Sigmoid colon (tissue), 7 donors: Measurements from ENCODE around the gene TLR6. TPM values are rescaled to one million over a fixed set of nuclear protein-coding genes. Genes with fewer than 3 reads are reported as not detected.

Experiments
- DNase-seq: peaks from one replicate; pipeline ENCODE4 v3.0.0-alpha.2; 2019
- H3K27ac ChIP-seq, 4 donors: fragments of 200-600 bp; sonication (generic); one replicate each; pipeline ENCODE4 v1.5.1; 2016 to 2019; ENCODE audit warnings: mild to moderate bottlenecking in 1 of 4
- H3K27me3 ChIP-seq, 3 donors: fragments of 200-600 bp; sonication (generic); one replicate each; pipeline ENCODE4 v1.5.1; 2019; ENCODE audit warnings: mild to moderate bottlenecking in 1 of 3
- H3K36me3 ChIP-seq, 4 donors: fragments of 200-600 bp; sonication (generic); one replicate each; pipeline ENCODE4 v1.5.1; 2016 to 2019
- H3K4me1 ChIP-seq, 4 donors: fragments of 200-600 bp; sonication (generic); one replicate each; pipeline ENCODE4 v1.5.1; 2017 to 2019
- H3K4me3 ChIP-seq, 4 donors: fragments of 200-600 bp; sonication (generic); one replicate each; pipeline ENCODE4 v1.5.1; 2017 to 2019; ENCODE audit warnings: mild to moderate bottlenecking in 2 of 4, moderate library complexity in 1 of 4
- H3K9me3 ChIP-seq, 4 donors: fragments of 200-600 bp in 3 of 4; sonication (generic) in 3 of 4; one replicate each; pipeline versions ENCODE4 v1.5.1 to v1.6.1; 2013 to 2019
- CTCF ChIP-seq, 4 experiments: fragments of 450-650 bp in 3 of 4; fragments of 200-600 bp in 1 of 4; IDR thresholded peaks; one replicate each; pipeline ENCODE4 v1.5.1; 2016 to 2019; ENCODE audit warnings: antibody characterized with exemption in 4 of 4, mild to moderate bottlenecking in 3 of 4, moderate library complexity in 2 of 4
- EP300 ChIP-seq, 4 donors: sonication (generic); formaldehyde crosslinking; IDR thresholded peaks; one replicate each; pipeline ENCODE4 v1.6.1; 2017; ENCODE audit warnings: antibody characterized with exemption in 4 of 4
- POLR2A ChIP-seq, 2 donors: fragments of 450-650 bp; IDR thresholded peaks; one replicate each; pipeline ENCODE4 v1.6.1; 2016; ENCODE audit warnings: antibody characterized with exemption in 2 of 2, mild to moderate bottlenecking in 2 of 2, moderate library complexity in 2 of 2
- POLR2AphosphoS5 ChIP-seq, 4 donors: sonication (generic); formaldehyde crosslinking; IDR thresholded peaks; one replicate each; pipeline ENCODE4 v1.6.1; 2017; ENCODE audit warnings: antibody characterized with exemption in 4 of 4
- WGBS, 2 donors: extraction: QIAGEN DNeasy Blood & Tissue Kit; methylation state at CpG; one replicate each; pipeline ENCODE4 v1.1.7; 2013; 5-methylcytosine and 5-hydroxymethylcytosine counted together
- intact Hi-C: fragments of 100-400 bp; cut with DNase I; formaldehyde crosslinking; loops from one replicate; pipeline ENCODE4 v1.15.1; 2023
- polyA plus RNA-seq, 3 donors: library from polyadenylated mRNA; stranded (reverse); fragments of 200-250 nt; gene quantifications; one replicate each; pipeline ENCODE4 v1.2.3, GENCODE V29; 2013
- total RNA-seq, 4 donors: library from RNA; depleted of rRNA; stranded (reverse); fragments of >200 nt; gene quantifications; one replicate each; pipeline ENCODE4 v1.1.0, GENCODE V29; 2016
- donor health status: healthy with polysubstance abuse.
- donor health status: Bipolar disorder and iron deficiency.
- donor health status: healthy.

Gene TLR6
- total and polyA plus RNA-seq, 7 donors, result 0.60 to 4.1 (median 2.5) TPM

GRCh38 chr4:38819569-38819968 is 37.0 kb downstream of the TLR6 start:
- no peak overlapping the region for H3K27ac ChIP-seq
- no peak for TF ChIP-seq POLR2AphosphoS5 (IDR thresholded peaks at IDR 0.05)
- TF ChIP-seq CTCF (IDR thresholded peaks at IDR 0.05), result no peak
- no peak for TF ChIP-seq POLR2A (IDR thresholded peaks at IDR 0.05)
- TF ChIP-seq EP300 (IDR thresholded peaks at IDR 0.05), result no peak
- intact Hi-C loops, result no loop called here
- H3K4me3 ChIP-seq, result no peak overlapping the region
- WGBS, 2 donors, result 61 to 67% methylated on average over 3 of the region's 3 CpGs
- no peaks in the 10 kb centered on the region for H3K4me1 ChIP-seq
- H3K36me3 ChIP-seq, result no peaks in the 10 kb centered on the region
- no peak for DNase-seq
- H3K27me3 ChIP-seq, result no peaks in the 10 kb centered on the region
- no peaks in the 10 kb centered on the region for H3K9me3 ChIP-seq

- Histone ChIP-seq H3K27ac (no peak overlapping the region), H3K27me3 (no peaks in the 10 kb centered on the region), H3K36me3 (no peaks in the 10 kb centered on the region), H3K4me3 (no peak overlapping the region), H3K9me3 (no peaks in the 10 kb centered on the region), H3K4me1 (no peaks in the 10 kb centered on the region)
- WGBS, 2 donors, result 74 to 83% methylated on average over 5 of the region's 5 CpGs
- no peak for DNase-seq
- intact Hi-C loops, result no loop called here
- TF ChIP-seq POLR2A (IDR thresholded peaks at IDR 0.05) (no peak), CTCF (IDR thresholded peaks at IDR 0.05) (no peak), EP300 (IDR thresholded peaks at IDR 0.05) (no peak), POLR2AphosphoS5 (IDR thresholded peaks at IDR 0.05) (no peak)
Measured at GRCh38 chr4:38818441-38818976, 38.1 kb downstream of the TLR6 start.

GRCh38 chr4:38815885-38816782 is 40.5 kb downstream of the TLR6 start:
- H3K36me3 ChIP-seq, result no peaks in the 10 kb centered on the region
- peak overlapping the region; percentile 12 to 45 (median 42) for H3K27ac ChIP-seq
- H3K27me3 ChIP-seq, result no peaks in the 10 kb centered on the region
- no peaks in the 10 kb centered on the region for H3K4me1 ChIP-seq
- 53 to 63% methylated on average over 3 of the region's 3 CpGs for WGBS, 2 donors
- no peak overlapping the region for H3K4me3 ChIP-seq
- intact Hi-C loops, result no loop called here
- peak in 1 of 4 donors; percentile 24 for TF ChIP-seq POLR2AphosphoS5 (IDR thresholded peaks at IDR 0.05)
- no peak for TF ChIP-seq POLR2A (IDR thresholded peaks at IDR 0.05)
- no peak for TF ChIP-seq CTCF (IDR thresholded peaks at IDR 0.05)
- no peak for DNase-seq
- H3K9me3 ChIP-seq, result no peaks in the 10 kb centered on the region

GRCh38 chr4:38814386-38814785 is 42.2 kb downstream of the TLR6 start:
- no peaks in the 10 kb centered on the region for H3K9me3 ChIP-seq
- intact Hi-C loops, result no loop called here
- TF ChIP-seq POLR2A (IDR thresholded peaks at IDR 0.05) (no peak), CTCF (IDR thresholded peaks at IDR 0.05) (no peak), EP300 (IDR thresholded peaks at IDR 0.05) (no peak), POLR2AphosphoS5 (IDR thresholded peaks at IDR 0.05) (no peak)
- no peaks in the 10 kb centered on the region for H3K27me3 ChIP-seq
- WGBS, 2 donors, result 70 to 88% methylated on average over 3 of the region's 3 CpGs
- no peak overlapping the region for H3K4me3 ChIP-seq
- no peak overlapping the region for H3K27ac ChIP-seq
- no peak for DNase-seq
- H3K4me1 ChIP-seq, result no peaks in the 10 kb centered on the region
- H3K36me3 ChIP-seq, result no peaks in the 10 kb centered on the region
